ENCODE results near the gene SPO11.

GRCh38 chr20:57291694-57292093, 37.9 kb upstream of the SPO11 start:
- TF ChIP-seq ZNF274 (IDR thresholded peaks at IDR 0.05; ENCODE audit: low read depth, low read length) (no peak), SUZ12 (IDR thresholded peaks at IDR 0.05; ENCODE audit: extremely low read depth, insufficient read depth, insufficient read length) (no peak)

All from NT2/D1 (cell line).